Muscle layer of colon (tissue), 2 donors: ENCODE data around the gene SQSTM1.

Source experiments
- H3K27ac ChIP-seq: one replicate; pipeline ENCODE4 v1.7.0; 2013; ENCODE audit warnings: low read depth, mild to moderate bottlenecking, low read length, moderate library complexity
- H3K27me3 ChIP-seq, 2 donors: one replicate each; pipeline ENCODE4 v1.7.0; 2013; ENCODE audit warnings: low read length in 2 of 2, mild to moderate bottlenecking in 2 of 2; ENCODE audit not compliant: insufficient read depth in 2 of 2, control insufficient read depth in 1 of 2
- H3K36me3 ChIP-seq: one replicate; pipeline ENCODE4 v1.7.0; 2013; ENCODE audit warnings: mild to moderate bottlenecking, low read length; ENCODE audit not compliant: insufficient read depth
- H3K4me1 ChIP-seq: one replicate; pipeline ENCODE4 v1.7.0; 2013; ENCODE audit warnings: mild to moderate bottlenecking, low read length; ENCODE audit not compliant: insufficient read depth
- H3K4me3 ChIP-seq, 2 donors: one replicate each; pipeline ENCODE4 v1.7.0; 2013; ENCODE audit warnings: low read length in 2 of 2, low read depth in 1 of 2, mild to moderate bottlenecking in 1 of 2, moderate library complexity in 1 of 2
- H3K9ac ChIP-seq: one replicate; pipeline ENCODE4 v1.7.0; 2013; ENCODE audit warnings: low read length
- H3K9me3 ChIP-seq: one replicate; pipeline ENCODE4 v1.7.0; 2013; ENCODE audit warnings: mild to moderate bottlenecking, low read length
- donor health status: abdominal sarcoma.
- donor health status: Adenocarcinoma of cecum.

Gene SQSTM1

DNA sequence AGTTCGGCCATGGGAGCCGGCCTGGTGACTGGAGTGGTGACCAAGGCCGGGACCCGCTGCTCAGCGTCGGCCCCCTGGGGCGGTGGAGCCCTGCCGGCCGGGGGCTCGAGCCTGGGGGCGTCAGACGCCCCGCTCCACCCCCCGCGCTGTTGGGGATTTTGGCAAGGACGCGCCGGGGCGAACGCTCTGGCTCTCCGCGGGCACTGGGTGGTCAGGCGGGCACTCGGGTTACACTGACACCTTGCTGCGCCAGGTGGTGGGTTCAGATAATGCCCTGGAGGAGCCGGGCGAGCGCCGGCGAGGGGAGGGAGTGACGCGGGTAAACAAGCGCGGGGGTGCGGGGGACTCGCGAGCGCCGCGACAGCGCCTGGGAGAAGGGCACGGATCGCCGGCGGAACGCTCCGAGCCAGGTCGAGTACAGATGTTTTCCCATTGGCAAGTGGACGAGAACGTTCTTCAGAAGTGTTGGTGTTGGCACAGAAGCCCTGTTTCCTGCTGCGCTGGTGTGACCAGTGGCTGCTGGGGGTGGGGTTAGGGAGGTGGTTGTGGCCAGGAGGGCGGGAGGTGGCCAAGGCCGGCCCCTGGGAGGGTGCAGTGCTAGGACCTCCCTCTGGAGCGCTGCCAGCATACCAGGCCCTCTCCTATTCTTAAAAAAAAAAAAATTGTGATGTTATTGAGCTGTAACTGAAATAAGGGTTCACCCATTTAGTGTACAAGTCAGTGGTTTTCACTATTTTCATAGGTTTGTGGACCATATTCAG is 773 bp downstream of the SQSTM1 start:
- peak overlapping the region; percentile 86 for H3K9ac ChIP-seq
- H3K27me3 ChIP-seq = no peaks in the 10 kb centered on the region
- H3K36me3 ChIP-seq = peaks cover 45% of the 10 kb centered on the region
- no peaks in the 10 kb centered on the region for H3K9me3 ChIP-seq
- H3K4me3 ChIP-seq = peak overlapping the region; percentile 76 to 98
- peak overlapping the region; percentile 100 for H3K27ac ChIP-seq
- H3K4me1 ChIP-seq = peaks cover 63% of the 10 kb centered on the region

DNA sequence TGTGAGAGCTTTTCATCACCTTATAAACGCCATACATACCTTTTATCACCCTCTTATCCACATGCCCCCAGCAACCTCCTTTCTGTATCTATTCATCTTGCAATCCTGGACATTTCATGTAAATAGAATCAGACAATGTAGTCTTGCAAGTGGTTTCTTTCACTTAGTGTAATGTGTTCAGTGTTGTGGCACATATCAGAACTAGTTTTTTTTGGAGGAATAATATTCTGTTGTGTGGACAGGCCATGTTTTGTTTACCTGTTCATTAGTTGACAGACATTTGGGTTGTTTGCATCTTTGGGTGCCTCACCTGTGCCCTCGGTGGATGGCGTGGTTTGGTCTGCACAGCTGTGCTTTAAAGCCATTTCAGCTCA is 1.3 kb downstream of the SQSTM1 start:
- H3K27ac ChIP-seq = peak overlapping the region; percentile 31
- H3K4me1 ChIP-seq = peaks cover 65% of the 10 kb centered on the region
- H3K27me3 ChIP-seq = no peaks in the 10 kb centered on the region
- H3K9me3 ChIP-seq = no peaks in the 10 kb centered on the region
- H3K9ac ChIP-seq = peak overlapping the region; percentile 66
- H3K4me3 ChIP-seq = peak overlapping the region; percentile 76 to 98
- H3K36me3 ChIP-seq = peaks cover 51% of the 10 kb centered on the region

DNA sequence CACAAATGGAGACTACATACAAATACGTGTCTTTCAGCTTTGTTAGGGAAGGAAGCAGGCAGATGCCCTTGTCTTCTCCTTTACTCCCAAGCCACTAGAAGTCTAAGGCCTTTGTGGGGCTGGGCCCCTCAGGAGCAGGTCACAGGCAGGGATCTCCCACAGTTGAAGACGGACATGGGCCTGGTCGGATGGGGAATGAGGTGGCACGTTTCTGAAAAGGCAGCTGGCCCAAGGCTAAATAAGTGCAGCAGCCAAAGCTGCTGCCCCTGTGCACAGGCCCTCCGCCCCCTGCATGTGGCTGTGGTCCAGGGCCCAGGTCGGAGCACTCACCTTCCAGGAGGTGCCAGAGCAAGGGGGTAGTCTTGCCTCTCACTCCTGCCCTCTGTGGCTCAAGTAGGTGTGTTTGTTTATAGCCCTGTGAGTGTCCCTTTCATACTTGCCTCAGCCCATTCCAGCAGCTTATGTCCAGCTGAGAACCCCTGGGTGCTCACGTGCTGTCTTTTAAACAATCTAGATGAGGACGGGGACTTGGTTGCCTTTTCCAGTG is 1.8 kb downstream of the SQSTM1 start:
- H3K4me1 ChIP-seq = peaks cover 67% of the 10 kb centered on the region
- peaks cover 56% of the 10 kb centered on the region for H3K36me3 ChIP-seq
- H3K9me3 ChIP-seq = no peaks in the 10 kb centered on the region
- H3K4me3 ChIP-seq = peak overlapping the region in 1 of 2 donors; percentile 76
- peak overlapping the region; percentile 66 for H3K9ac ChIP-seq
- H3K27ac ChIP-seq = peak overlapping the region; percentile 47
- no peaks in the 10 kb centered on the region for H3K27me3 ChIP-seq

DNA sequence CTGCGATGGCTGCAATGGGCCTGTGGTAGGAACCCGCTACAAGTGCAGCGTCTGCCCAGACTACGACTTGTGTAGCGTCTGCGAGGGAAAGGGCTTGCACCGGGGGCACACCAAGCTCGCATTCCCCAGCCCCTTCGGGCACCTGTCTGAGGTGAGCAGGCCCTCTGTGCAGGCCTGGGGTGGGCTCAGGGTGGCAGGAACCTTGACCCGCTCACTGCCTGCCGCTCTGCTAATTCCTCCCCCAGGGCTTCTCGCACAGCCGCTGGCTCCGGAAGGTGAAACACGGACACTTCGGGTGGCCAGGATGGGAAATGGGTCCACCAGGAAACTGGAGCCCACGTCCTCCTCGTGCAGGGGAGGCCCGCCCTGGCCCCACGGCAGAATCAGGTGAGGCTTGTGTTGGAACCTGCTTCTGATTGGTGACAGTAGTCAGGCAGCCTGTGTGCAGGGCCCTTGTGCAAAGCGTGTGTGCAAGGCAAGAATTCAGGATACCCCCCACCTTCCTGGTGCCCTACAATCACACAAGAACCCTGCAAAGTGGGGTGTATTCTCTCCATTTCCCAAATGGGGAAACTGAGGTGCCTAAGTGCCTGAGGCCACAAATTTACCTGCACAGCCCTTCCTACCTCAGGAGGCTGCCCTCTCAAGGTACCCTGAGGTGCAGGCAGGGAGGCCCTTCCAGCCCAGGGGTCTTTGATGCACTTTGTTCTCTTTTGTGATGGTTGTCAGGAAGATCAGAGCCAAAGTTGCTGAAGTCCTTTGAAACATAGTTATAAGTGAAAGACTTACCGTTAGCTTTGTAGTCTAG is 3.4 kb downstream of the SQSTM1 start:
- Histone ChIP-seq H3K27ac (no peak overlapping the region), H3K9me3 (no peaks in the 10 kb centered on the region), H3K4me1 (peaks cover 65% of the 10 kb centered on the region), H3K4me3 (no peak overlapping the region), H3K9ac (no peak overlapping the region), H3K36me3 (peaks cover 71% of the 10 kb centered on the region), H3K27me3 (no peaks in the 10 kb centered on the region)

DNA sequence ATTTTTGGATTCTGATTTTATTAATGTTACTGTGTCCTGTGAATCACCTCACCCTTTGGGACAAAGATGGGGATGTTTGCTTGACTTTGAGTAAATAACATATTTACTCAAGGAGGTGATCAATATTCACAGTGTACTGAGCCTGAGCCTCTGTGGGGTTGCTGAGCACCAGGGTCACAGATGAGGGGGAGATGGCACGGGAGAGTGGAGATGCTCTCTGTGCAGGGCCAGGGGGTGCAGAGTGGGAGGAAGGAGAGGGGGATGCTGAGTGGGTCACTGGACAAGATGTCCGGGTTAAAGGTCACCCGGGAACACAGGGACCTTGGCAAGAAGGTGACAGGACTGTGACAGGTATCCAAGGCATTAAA is 4.0 kb downstream of the SQSTM1 start:
- H3K27me3 ChIP-seq = no peaks in the 10 kb centered on the region
- no peak overlapping the region for H3K4me3 ChIP-seq
- H3K36me3 ChIP-seq = peaks cover 77% of the 10 kb centered on the region
- no peaks in the 10 kb centered on the region for H3K9me3 ChIP-seq
- H3K4me1 ChIP-seq = peaks cover 60% of the 10 kb centered on the region
- no peak overlapping the region for H3K27ac ChIP-seq
- no peak overlapping the region for H3K9ac ChIP-seq

DNA sequence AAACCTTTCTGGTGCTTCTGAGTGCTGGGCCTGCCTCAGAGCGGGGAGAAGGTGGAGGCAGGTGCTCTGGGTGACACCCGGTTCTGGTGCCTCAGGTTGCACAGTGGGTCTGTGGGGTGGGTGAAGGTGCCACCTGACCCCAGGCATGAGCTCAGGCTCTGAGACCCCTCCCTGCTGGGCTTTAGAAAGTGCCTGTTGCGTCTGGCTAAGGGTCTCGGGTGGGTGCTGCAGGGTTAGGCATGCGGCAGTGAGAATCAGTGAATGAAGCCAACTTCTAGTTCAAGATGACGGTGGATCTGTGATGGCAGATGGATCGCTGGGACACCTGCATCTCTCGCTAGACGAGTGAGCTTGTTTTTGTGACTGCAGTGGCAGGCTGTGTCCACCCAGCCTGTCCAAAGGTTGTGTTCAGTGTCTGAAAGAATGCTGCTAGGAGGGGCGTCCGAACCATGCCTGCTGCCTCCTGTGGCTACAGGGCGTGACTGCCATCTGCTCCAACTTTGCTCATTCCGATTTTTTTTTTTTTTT is 5.0 kb downstream of the SQSTM1 start:
- Histone ChIP-seq H3K27ac (no peak overlapping the region), H3K4me3 (peak overlapping the region in 1 of 2 donors; percentile 19), H3K4me1 (peaks cover 53% of the 10 kb centered on the region), H3K9ac (no peak overlapping the region), H3K36me3 (peaks cover 86% of the 10 kb centered on the region), H3K27me3 (no peaks in the 10 kb centered on the region), H3K9me3 (no peaks in the 10 kb centered on the region)

DNA sequence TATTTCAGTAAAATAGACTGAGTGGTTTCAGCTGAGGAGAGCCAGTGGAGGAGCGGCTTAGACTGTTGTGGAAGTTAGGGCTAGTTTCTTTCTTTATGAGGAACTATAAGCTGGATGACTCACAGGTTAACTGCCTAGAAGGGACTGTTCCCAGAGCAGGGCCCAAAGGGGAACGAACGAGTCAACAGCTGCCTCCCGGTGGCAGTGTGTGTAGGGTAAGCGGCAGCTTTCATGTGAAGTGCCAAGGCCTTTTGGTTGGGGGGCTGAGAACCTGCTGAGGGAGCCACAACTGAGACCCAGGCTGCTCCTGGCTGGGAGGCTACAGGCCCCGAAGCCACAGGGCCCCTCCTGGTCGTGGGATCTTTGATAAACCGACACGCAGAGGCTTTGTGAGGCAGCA is 7.0 kb downstream of the SQSTM1 start:
- Histone ChIP-seq H3K9me3 (no peaks in the 10 kb centered on the region), H3K4me1 (peaks cover 45% of the 10 kb centered on the region), H3K27ac (no peak overlapping the region), H3K4me3 (no peak overlapping the region), H3K27me3 (no peaks in the 10 kb centered on the region), H3K36me3 (peaks cover 97% of the 10 kb centered on the region), H3K9ac (no peak overlapping the region)

DNA sequence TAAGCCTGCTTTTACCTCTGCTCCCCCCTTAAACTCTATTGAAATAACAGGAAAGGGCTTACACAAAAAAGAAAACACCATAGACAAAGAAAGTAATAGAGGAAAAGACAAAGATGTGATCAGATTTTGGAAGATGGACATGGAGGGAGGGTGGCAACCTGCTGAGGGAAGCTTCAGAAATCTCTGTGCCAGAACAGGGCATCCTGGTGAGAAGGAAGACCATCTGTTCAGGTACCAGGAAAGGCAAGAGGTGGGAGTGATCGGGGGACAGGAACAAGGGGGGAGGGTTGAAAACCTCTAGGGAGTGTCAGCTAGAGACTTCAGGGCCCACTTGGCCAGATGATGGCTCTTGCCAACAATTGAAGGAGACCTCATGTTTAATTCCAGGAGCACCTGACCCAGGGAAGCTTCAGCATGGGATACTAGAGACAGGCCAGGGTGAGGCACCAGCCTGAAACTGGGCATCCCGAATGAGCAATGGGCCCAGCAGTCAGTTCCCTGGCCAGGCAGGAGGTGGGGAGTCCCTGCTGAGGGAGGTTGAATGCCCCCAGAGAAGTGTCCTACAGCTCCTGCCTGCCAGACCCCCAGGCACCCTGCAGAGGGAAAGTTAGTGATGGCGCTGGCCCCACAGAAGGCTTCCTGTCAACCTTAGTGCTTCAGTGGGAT is 8.2 kb downstream of the SQSTM1 start:
- Histone ChIP-seq H3K4me3 (no peak overlapping the region), H3K9me3 (no peaks in the 10 kb centered on the region), H3K27ac (no peak overlapping the region), H3K36me3 (peaks cover 98% of the 10 kb centered on the region), H3K27me3 (no peaks in the 10 kb centered on the region), H3K9ac (no peak overlapping the region), H3K4me1 (peaks cover 34% of the 10 kb centered on the region)

DNA sequence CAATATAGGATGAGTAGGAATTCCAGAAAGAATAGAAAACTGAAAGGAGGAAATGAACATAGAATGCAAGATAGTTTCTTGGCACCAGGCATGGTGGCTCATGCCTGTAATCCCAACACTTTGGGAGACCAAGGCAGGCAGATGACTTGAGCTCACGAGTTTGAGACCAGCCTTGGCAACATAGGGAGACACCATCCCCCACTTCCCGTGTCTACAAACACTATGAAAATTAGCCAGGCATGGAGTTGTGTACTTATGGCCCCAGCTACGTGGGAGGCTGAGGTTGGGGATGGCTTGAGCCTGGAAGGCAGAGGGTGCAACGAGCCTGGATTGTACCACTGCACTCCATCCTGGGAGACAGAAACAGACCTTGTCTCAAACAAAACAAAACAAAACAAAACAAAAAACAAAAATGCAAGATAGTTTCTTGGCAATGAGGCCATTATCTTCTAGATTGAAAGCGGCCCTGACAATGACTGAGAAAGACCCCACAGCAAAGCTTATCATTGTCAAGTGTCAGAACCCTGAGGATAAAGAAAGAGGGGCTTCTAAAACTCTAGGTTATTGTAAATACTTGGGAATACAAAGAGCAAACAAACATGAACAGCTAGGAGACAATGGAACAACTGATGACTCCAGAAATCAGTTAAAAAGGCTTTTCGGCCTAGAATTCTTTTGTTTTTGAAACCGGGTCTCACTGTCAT is 9.2 kb downstream of the SQSTM1 start:
- Histone ChIP-seq H3K4me1 (peaks cover 24% of the 10 kb centered on the region), H3K9me3 (no peaks in the 10 kb centered on the region), H3K36me3 (peaks cover 90% of the 10 kb centered on the region), H3K9ac (no peak overlapping the region), H3K27ac (no peak overlapping the region), H3K4me3 (no peak overlapping the region), H3K27me3 (no peaks in the 10 kb centered on the region)

DNA sequence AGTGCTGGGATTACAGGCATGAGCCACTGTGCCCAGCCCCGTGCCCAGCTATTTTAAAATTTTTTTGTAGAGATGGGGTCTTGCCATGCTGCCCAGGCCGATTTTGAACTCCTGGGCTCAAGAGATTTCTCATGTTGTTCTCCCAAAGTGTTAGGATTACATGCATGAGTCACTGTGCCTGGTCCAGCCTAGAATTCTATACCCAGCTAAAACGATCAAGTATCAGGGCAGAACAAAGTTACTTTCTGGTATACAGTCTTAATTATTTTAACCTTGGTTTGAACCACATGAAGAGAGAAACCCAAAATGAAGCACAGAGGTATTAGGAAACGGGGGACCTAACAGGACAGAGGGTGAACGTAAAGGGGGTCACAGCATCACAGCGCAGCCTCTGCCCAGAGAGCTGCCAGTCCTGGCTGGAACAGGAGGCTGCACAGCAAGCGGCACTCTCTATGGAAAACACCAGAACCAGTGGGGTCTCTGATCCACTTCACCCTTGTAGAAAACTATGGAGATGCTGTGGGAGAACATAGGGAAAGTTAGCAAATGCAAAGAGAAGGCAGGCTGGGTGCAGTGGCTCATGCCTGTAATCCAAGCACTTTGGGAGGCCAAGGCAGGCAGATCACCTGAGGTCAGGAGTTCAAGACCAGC is 10.2 kb downstream of the SQSTM1 start:
- Histone ChIP-seq H3K36me3 (peaks cover 82% of the 10 kb centered on the region), H3K27ac (no peak overlapping the region), H3K27me3 (no peaks in the 10 kb centered on the region), H3K4me3 (no peak overlapping the region), H3K4me1 (peaks cover 17% of the 10 kb centered on the region), H3K9ac (no peak overlapping the region), H3K9me3 (no peaks in the 10 kb centered on the region)
